KMS-11 (cell line): ENCODE results near the gene RASAL2.
A peak's percentile ranks its signal among the peaks of the same experiment; 100 is the strongest.

Experiments
- H2AFZ ChIP-seq: fragments of 200-600 bp; sonication (generic); 2 replicates; pipeline ENCODE4 v1.6.1; 2016; ENCODE audit warnings: antibody characterized with exemption, mixed run types, low read depth
- H3K27ac ChIP-seq: fragments of 200-600 bp; sonication (generic); 2 replicates; pipeline ENCODE4 v1.6.1; 2016; ENCODE audit warnings: mild to moderate bottlenecking, mixed run types
- H3K27me3 ChIP-seq: fragments of 200-600 bp; sonication (generic); 2 replicates; pipeline ENCODE4 v1.6.1; 2017; ENCODE audit warnings: mild to moderate bottlenecking, low read depth, mixed run types, moderate library complexity; ENCODE audit not compliant: insufficient read depth
- H3K36me3 ChIP-seq: fragments of 200-600 bp; sonication (generic); 2 replicates; pipeline ENCODE4 v1.6.1; 2017; ENCODE audit warnings: mild to moderate bottlenecking, mixed run types; ENCODE audit not compliant: insufficient read depth
- H3K4me1 ChIP-seq: fragments of 200-600 bp; sonication (generic); 2 replicates; pipeline ENCODE4 v1.6.1; 2016; ENCODE audit warnings: mild to moderate bottlenecking, low read depth, mixed run types; ENCODE audit not compliant: poor library complexity, severe bottlenecking
- H3K4me2 ChIP-seq: fragments of 200-600 bp; sonication (generic); 2 replicates; pipeline ENCODE4 v1.7.0; 2016; ENCODE audit warnings: mild to moderate bottlenecking, mixed run types
- H3K4me3 ChIP-seq: fragments of 200-600 bp; sonication (generic); IDR thresholded peaks from 2 replicates; pipeline ENCODE4 v1.6.1; 2017; ENCODE audit warnings: low read depth, low read length, mixed read lengths; ENCODE audit not compliant: insufficient read depth
- H3K79me2 ChIP-seq: fragments of 200-600 bp; sonication (generic); 2 replicates; pipeline ENCODE4 v1.6.1; 2016; ENCODE audit warnings: low read depth, mixed run types; ENCODE audit not compliant: insufficient read depth
- H3K9ac ChIP-seq: fragments of 200-600 bp; sonication (generic); 2 replicates; pipeline ENCODE4 v1.6.1; 2016; ENCODE audit warnings: mild to moderate bottlenecking, mixed run types
- H4K20me1 ChIP-seq: fragments of 200-600 bp; sonication (generic); 2 replicates; pipeline ENCODE4 v1.6.1; 2016; ENCODE audit warnings: mild to moderate bottlenecking, mixed run types; ENCODE audit not compliant: insufficient read depth
- CTCF ChIP-seq: fragments of 200-600 bp; sonication (generic); conservative IDR thresholded peaks from 2 replicates; pipeline ENCODE4 v1.6.1; 2017; ENCODE audit warnings: low read depth, mild to moderate bottlenecking, antibody characterized with exemption, low read length, moderate library complexity, mixed read lengths

Gene RASAL2

GRCh38 chr1:178224358-178224757 lies 130.5 kb downstream of the RASAL2 start:
- no peak overlapping the region for H3K4me2 ChIP-seq
- H3K4me3 ChIP-seq, result no peak overlapping the region
- no peak for TF ChIP-seq CTCF
- no peaks in the 10 kb centered on the region for H4K20me1 ChIP-seq
- H3K27me3 ChIP-seq, result no peaks in the 10 kb centered on the region
- H3K36me3 ChIP-seq, result no peaks in the 10 kb centered on the region
- H2AFZ ChIP-seq, result no peak overlapping the region
- no peak overlapping the region for H3K27ac ChIP-seq
- no peaks in the 10 kb centered on the region for H3K79me2 ChIP-seq
- no peak overlapping the region for H3K9ac ChIP-seq
- no peaks in the 10 kb centered on the region for H3K4me1 ChIP-seq

- no peaks in the 10 kb centered on the region for H3K79me2 ChIP-seq
- no peak overlapping the region for H3K4me2 ChIP-seq
- peaks cover 15% of the 10 kb centered on the region for H3K4me1 ChIP-seq
- no peak overlapping the region for H2AFZ ChIP-seq
- TF ChIP-seq CTCF, result no peak
- H3K9ac ChIP-seq, result no peak overlapping the region
- H3K27ac ChIP-seq, result no peak overlapping the region
- no peaks in the 10 kb centered on the region for H3K36me3 ChIP-seq
- H3K4me3 ChIP-seq, result no peak overlapping the region
- no peaks in the 10 kb centered on the region for H3K27me3 ChIP-seq
- no peaks in the 10 kb centered on the region for H4K20me1 ChIP-seq
Measured at GRCh38 chr1:178230881-178231409, 137.0 kb downstream of the RASAL2 start.

- H3K4me3 ChIP-seq, result no peak overlapping the region
- no peak overlapping the region for H3K9ac ChIP-seq
- no peaks in the 10 kb centered on the region for H3K36me3 ChIP-seq
- peaks cover 15% of the 10 kb centered on the region for H3K4me1 ChIP-seq
- no peaks in the 10 kb centered on the region for H3K27me3 ChIP-seq
- TF ChIP-seq CTCF, result no peak
- H3K27ac ChIP-seq, result no peak overlapping the region
- no peaks in the 10 kb centered on the region for H3K79me2 ChIP-seq
- H3K4me2 ChIP-seq, result no peak overlapping the region
- H4K20me1 ChIP-seq, result no peaks in the 10 kb centered on the region
- no peak overlapping the region for H2AFZ ChIP-seq
Measured at GRCh38 chr1:178232108-178232507, 138.2 kb downstream of the RASAL2 start.

- Histone ChIP-seq H4K20me1 (no peaks in the 10 kb centered on the region), H3K4me3 (no peak overlapping the region), H3K4me2 (0 out of 2 replicates have a peak overlapping the region, but pooled peaks have one; percentile 12), H2AFZ (no peak overlapping the region), H3K27me3 (no peaks in the 10 kb centered on the region), H3K4me1 (peaks cover 15% of the 10 kb centered on the region), H3K9ac (no peak overlapping the region), H3K79me2 (no peaks in the 10 kb centered on the region), H3K36me3 (no peaks in the 10 kb centered on the region), H3K27ac (no peak overlapping the region)
- no peak for TF ChIP-seq CTCF
Measured at GRCh38 chr1:178232949-178233348, 139.0 kb downstream of the RASAL2 start.

- Histone ChIP-seq H4K20me1 (no peaks in the 10 kb centered on the region), H3K4me2 (no peak overlapping the region), H3K79me2 (no peaks in the 10 kb centered on the region), H3K27me3 (no peaks in the 10 kb centered on the region), H3K27ac (no peak overlapping the region), H3K4me3 (no peak overlapping the region), H2AFZ (no peak overlapping the region), H3K36me3 (no peaks in the 10 kb centered on the region), H3K9ac (no peak overlapping the region), H3K4me1 (peaks cover 15% of the 10 kb centered on the region)
- TF ChIP-seq CTCF, result no peak
Measured at GRCh38 chr1:178237121-178237520, 143.2 kb downstream of the RASAL2 start.
